CD4-positive, alpha-beta T cell (primary cell): ENCODE results near the gene EPB41L4A. TPM values are rescaled to one million over a fixed set of nuclear protein-coding genes. Genes with fewer than 3 reads are reported as not detected.

ENCODE experiments used
- ATAC-seq: fragments of 200-7000 bp; cut with Tn5 transposase; one replicate; pipeline ENCODE4 v1.10.0; 2022; ENCODE audit warnings: mild to moderate bottlenecking; ENCODE audit not compliant: poor library complexity
- CTCF ChIA-PET: fragments of 350-600 bp; sonication (Branson Sonifier 250); formaldehyde crosslinking; loops from one replicate; lab custom pipeline; 2021; ENCODE audit warnings: antibody characterized with exemption, inconsistent platforms; lab: Charles Lee
- POLR2A ChIA-PET: fragments of 350-600 bp; sonication (Branson Sonifier 250); formaldehyde crosslinking; loops from one replicate; lab custom pipeline; 2021; ENCODE audit warnings: antibody characterized with exemption, inconsistent platforms; lab: Charles Lee
- DNase-seq, 14 experiments: peaks; one replicate each; pipeline ENCODE4 v3.0.0-alpha.2; 2013 to 2020; ENCODE audit warnings: mixed read lengths in 2 of 14
- H3K27ac ChIP-seq, 2 donors: one replicate each; pipeline versions ENCODE4 v1.5.1 to v1.7.0; 2013; ENCODE audit warnings: low read length in 2 of 2, low read depth in 1 of 2, mild to moderate bottlenecking in 1 of 2
- H3K27me3 ChIP-seq, 2 experiments: 1 replicate in 1 of 2; 2 replicates in 1 of 2; pipeline versions ENCODE4 v1.6.1 to v1.7.0; 2013; ENCODE audit warnings: low read length in 2 of 2, control low read depth in 1 of 2, mild to moderate bottlenecking in 1 of 2, moderate library complexity in 1 of 2; ENCODE audit not compliant: insufficient read depth in 2 of 2, control insufficient read depth in 1 of 2
- H3K36me3 ChIP-seq: one replicate; pipeline ENCODE4 v1.6.1; 2013; ENCODE audit warnings: low read length, control low read depth; ENCODE audit not compliant: insufficient read depth
- H3K4me1 ChIP-seq: one replicate; pipeline ENCODE4 v1.6.1; 2013; ENCODE audit warnings: low read length, control low read depth; ENCODE audit not compliant: insufficient read depth
- H3K4me3 ChIP-seq: one replicate; pipeline ENCODE4 v1.5.1; 2013; ENCODE audit warnings: mild to moderate bottlenecking, low read length, moderate library complexity
- H3K9me3 ChIP-seq, 2 experiments: 1 replicate in 1 of 2; 2 replicates in 1 of 2; pipeline versions ENCODE4 v1.6.1 to v1.7.0; 2013; ENCODE audit warnings: low read length in 2 of 2, mild to moderate bottlenecking in 2 of 2, control low read depth in 1 of 2, moderate library complexity in 1 of 2; ENCODE audit not compliant: control insufficient read depth in 1 of 2, insufficient read depth in 1 of 2
- H3K27ac Mint-ChIP-seq: one replicate; pipeline ENCODE4 v1.8.0; 2020; ENCODE audit warnings: mixed read lengths
- H3K27me3 Mint-ChIP-seq: one replicate; pipeline ENCODE4 v1.8.0; 2021; ENCODE audit warnings: mixed read lengths
- H3K36me3 Mint-ChIP-seq: one replicate; pipeline ENCODE4 v1.8.0; 2021; ENCODE audit warnings: low read depth, mixed read lengths
- H3K4me1 Mint-ChIP-seq: one replicate; pipeline ENCODE4 v1.8.0; 2021; ENCODE audit warnings: low read depth, mixed read lengths
- H3K4me3 Mint-ChIP-seq: one replicate; pipeline ENCODE4 v1.8.0; 2020; ENCODE audit warnings: mild to moderate bottlenecking, mixed read lengths
- H3K9me3 Mint-ChIP-seq: one replicate; pipeline ENCODE4 v1.8.0; 2020; ENCODE audit warnings: mixed read lengths
- intact Hi-C, 2 experiments: fragments of 100-400 bp; cut with DNase I in 1 of 2; cut with micrococcal nuclease in 1 of 2; formaldehyde crosslinking; loops; one replicate each; pipeline versions ENCODE4 v1.15.1 to v1.9.0; 2023 to 2025; cut with DNase I, micrococcal nuclease
- total RNA-seq, 174 experiments: library from RNA in 2 of 174; stranded (reverse) in 2 of 174; gene quantifications; one replicate each; pipeline ENCODE4 v1.2.3 and lab custom pipeline; 2021 to 2026
- TF ChIP-seq, protein P1 (sequence below): fragments of 200-600 bp; IDR thresholded peaks from one replicate; pipeline ENCODE4 v1.8.0; 2022; ENCODE audit warnings: antibody characterized with exemption, mild to moderate bottlenecking

Gene EPB41L4A
- total RNA-seq, 2 experiments from 2014 or later = 0.08 TPM; not detected in 1

GRCh38 chr5:112205846-112206245 is 213.2 kb downstream of the EPB41L4A start:
- intact Hi-C loops = no loop called here
- no peak overlapping the region for H3K4me3 Mint-ChIP-seq
- no peaks in the 10 kb centered on the region for H3K36me3 ChIP-seq
- ATAC-seq (no peak), DNase-seq (no peak)
- H3K9me3 ChIP-seq = no peaks in the 10 kb centered on the region
- CTCF ChIA-PET = no interaction called here
- H3K27me3 ChIP-seq = peaks cover 14 to 38% of the 10 kb centered on the region in 2 experiments
- no peak overlapping the region for H3K4me3 ChIP-seq
- TF ChIP-seq, protein P1, sequence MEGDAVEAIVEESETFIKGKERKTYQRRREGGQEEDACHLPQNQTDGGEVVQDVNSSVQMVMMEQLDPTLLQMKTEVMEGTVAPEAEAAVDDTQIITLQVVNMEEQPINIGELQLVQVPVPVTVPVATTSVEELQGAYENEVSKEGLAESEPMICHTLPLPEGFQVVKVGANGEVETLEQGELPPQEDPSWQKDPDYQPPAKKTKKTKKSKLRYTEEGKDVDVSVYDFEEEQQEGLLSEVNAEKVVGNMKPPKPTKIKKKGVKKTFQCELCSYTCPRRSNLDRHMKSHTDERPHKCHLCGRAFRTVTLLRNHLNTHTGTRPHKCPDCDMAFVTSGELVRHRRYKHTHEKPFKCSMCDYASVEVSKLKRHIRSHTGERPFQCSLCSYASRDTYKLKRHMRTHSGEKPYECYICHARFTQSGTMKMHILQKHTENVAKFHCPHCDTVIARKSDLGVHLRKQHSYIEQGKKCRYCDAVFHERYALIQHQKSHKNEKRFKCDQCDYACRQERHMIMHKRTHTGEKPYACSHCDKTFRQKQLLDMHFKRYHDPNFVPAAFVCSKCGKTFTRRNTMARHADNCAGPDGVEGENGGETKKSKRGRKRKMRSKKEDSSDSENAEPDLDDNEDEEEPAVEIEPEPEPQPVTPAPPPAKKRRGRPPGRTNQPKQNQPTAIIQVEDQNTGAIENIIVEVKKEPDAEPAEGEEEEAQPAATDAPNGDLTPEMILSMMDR = no peak
- H3K9me3 Mint-ChIP-seq = no peaks in the 10 kb centered on the region
- POLR2A ChIA-PET = no interaction called here
- H3K4me1 ChIP-seq = no peaks in the 10 kb centered on the region
- no peak overlapping the region for H3K27ac ChIP-seq
- no peaks in the 10 kb centered on the region for H3K4me1 Mint-ChIP-seq
- no peaks in the 10 kb centered on the region for H3K36me3 Mint-ChIP-seq
- no peak overlapping the region for H3K27ac Mint-ChIP-seq
- peaks cover 76% of the 10 kb centered on the region for H3K27me3 Mint-ChIP-seq

DNA sequence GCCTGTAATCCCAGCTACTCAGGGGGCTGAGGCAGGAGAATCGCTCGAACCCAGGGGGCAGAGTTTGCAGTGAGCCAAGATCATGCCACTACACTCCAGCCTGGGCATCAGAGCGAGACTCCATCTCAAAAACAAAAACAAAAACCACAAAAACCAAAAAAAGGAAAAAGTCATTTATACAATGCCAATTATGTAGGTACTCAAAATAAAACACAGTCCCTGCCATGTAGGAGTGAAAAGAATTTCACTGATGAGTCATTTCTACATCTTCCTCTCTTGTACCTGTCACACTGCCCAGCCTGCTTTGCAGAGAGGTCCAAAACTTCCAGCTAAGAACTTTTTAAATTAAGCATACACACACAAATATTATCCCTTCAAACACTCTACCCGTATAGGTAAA is 215.8 kb downstream of the EPB41L4A start:
- no peaks in the 10 kb centered on the region for H3K36me3 Mint-ChIP-seq
- intact Hi-C loops = no loop called here
- H3K4me3 Mint-ChIP-seq = no peak overlapping the region
- DNase-seq = no peak
- ATAC-seq = no peak
- H3K4me1 Mint-ChIP-seq = no peaks in the 10 kb centered on the region
- Histone ChIP-seq H3K4me1 (no peaks in the 10 kb centered on the region), H3K36me3 (no peaks in the 10 kb centered on the region), H3K9me3 (no peaks in the 10 kb centered on the region), H3K27ac (no peak overlapping the region), H3K27me3 (peaks cover 17 to 40% of the 10 kb centered on the region in 2 experiments), H3K4me3 (no peak overlapping the region)
- TF ChIP-seq, protein P1 = no peak
- POLR2A ChIA-PET = no interaction called here
- H3K9me3 Mint-ChIP-seq = no peaks in the 10 kb centered on the region
- H3K27ac Mint-ChIP-seq = no peak overlapping the region
- H3K27me3 Mint-ChIP-seq = peaks cover 79% of the 10 kb centered on the region
- CTCF ChIA-PET = no interaction called here

- no peak overlapping the region for H3K4me3 Mint-ChIP-seq
- Histone ChIP-seq H3K27ac (no peak overlapping the region), H3K36me3 (no peaks in the 10 kb centered on the region), H3K9me3 (no peaks in the 10 kb centered on the region), H3K27me3 (peaks cover 17 to 39% of the 10 kb centered on the region in 2 experiments), H3K4me1 (no peaks in the 10 kb centered on the region), H3K4me3 (no peak overlapping the region)
- ATAC-seq = no peak
- H3K9me3 Mint-ChIP-seq = no peaks in the 10 kb centered on the region
- H3K36me3 Mint-ChIP-seq = no peaks in the 10 kb centered on the region
- peaks cover 76% of the 10 kb centered on the region for H3K27me3 Mint-ChIP-seq
- intact Hi-C loops = no loop called here
- DNase-seq = no peak
- TF ChIP-seq, protein P1 = no peak
- POLR2A ChIA-PET = no interaction called here
- H3K27ac Mint-ChIP-seq = no peak overlapping the region
- CTCF ChIA-PET = no interaction called here
- no peaks in the 10 kb centered on the region for H3K4me1 Mint-ChIP-seq
Observed at GRCh38 chr5:112202694-112203093, 216.4 kb downstream of the EPB41L4A start.
